ENCODE measurements around the gene SPATA1.
"Not testable (repeated sequence)": the region's sequence is repeated elsewhere in the genome, so short reads cannot be mapped to it uniquely, and the experiment has no call there.

SPATA1 gene, protein sequence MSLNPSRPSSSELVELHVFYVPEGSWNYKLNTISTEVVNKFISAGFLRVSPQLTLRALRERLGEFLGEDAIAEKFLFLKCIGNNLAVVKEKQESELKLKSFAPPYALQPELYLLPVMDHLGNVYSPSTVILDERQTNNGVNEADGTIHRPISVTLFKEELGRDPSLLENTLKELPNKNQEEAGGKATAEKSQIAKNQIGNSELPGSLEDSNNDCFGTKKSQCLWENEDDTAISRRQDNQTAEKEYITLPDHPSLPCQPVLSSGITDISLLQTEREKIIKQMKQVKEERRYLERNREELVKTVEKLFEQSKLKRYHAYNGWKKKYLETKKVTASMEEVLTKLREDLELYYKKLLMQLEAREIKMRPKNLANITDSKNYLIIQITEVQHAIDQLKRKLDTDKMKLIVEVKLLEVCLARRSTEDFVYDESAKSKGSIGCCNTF

DNA sequence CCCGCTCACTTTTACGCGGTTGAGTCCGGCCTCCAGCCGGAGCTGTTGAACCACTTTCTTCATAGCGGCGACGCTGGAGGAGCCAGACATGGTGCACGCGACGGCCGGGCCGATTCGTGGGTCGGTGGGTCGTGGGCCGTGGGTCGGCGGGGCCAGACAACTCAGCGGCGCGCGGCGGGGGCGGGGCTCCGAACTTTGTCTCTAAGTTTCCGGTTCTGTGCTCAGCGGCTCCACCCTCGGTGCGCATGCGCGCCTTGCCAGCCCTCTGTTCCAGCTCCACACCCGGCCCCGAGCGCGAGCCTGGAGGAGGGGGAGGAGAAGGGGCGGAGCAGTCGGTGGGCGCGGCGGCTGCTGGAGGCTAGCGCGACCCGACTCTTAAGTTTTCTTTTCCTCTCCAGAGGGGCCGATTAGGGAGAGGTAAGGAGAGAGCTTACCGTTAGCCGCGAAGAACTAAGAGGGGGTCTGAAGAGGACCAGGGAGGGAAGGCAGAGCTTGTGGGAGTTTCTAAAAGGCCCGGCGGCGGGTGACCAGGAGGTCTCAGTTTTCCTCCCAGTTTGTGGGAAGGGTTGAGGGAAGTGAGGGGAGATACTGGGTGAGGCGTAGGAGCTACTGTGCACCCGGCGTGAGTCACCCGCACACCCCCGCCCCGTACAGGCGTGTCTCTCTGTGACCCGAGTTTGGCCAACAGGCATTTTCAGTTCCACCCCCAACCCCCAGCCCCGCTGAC lies at the start of gene SPATA1, which contains the start of gene GNG5:
Gene SPATA1, plus strand, starts transcription at position 385 of the 727 bp plus-strand sequence. CDS start 9,974 bp downstream, outside the sequence.
Gene GNG5, minus strand, starts transcription at position 580 of the 727 bp plus-strand sequence. Its CDS starts 490 bp downstream, at position 90.
- DNase-seq (ENCODE audit: low read depth in 2 of 2): peak; percentile 96 to 97

DNA sequence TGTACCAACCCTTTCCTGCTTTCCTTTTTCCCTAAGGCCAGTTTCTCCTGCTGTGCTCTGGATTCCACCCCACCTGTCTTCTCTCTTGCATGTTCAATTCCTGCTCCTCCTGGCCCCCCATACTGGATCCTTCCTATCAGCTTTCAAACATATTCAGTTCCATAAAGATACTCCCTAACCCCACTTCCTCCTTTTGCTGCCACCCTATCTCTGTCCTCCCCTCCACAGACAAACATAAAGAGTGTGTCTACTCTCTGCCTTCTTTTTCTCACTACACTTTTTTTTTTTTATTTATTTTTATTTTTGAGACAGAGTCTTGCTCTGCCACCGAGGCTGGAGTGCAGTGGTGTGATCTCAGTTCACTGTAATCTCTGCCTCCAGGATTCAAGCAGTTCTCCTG lies 44.1 kb upstream of the SPATA1 start:
- no peak for DNase-seq (ENCODE audit: low read depth in 2 of 2)

DNA sequence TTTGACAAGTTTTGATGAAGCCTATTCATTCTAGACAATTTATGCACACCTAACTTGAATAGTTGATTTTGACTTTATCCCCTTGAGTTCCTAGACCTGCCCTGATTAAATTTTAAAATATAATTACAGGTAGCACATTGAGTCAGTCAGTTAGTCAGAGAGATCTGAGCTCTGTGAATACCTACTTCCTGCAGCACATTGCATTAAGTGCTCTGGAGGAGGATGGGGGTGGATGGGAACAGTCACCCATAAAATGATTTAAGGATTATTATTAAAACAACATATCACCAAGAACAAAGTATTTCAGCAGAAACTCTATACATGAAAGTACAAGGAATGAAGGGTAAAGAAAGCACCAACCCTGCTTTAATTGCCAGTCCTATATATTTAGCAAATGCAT lies 38.9 kb upstream of the SPATA1 start:
- no peak for DNase-seq (ENCODE audit: low read depth in 2 of 2)

DNA sequence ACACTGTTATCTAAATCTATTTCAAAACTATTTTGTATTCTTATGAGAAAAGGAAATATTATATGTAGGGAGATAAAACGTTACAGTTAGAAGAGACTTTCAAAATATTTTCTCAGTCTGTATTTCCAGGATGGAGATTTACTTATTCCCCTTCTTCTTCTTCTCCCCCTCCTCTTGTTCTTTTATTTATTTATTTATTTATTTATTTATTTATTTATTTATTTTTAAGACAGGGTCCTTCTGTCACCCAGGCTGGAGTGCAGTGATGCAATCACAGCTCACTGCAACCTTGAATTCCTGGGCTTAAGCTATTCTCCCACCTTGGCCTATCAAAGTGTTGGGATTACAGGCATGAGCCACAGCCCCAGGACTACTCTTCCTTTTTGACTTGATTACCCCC lies 30.0 kb upstream of the SPATA1 start:
- no peak for DNase-seq (ENCODE audit: low read depth in 2 of 2)

DNA sequence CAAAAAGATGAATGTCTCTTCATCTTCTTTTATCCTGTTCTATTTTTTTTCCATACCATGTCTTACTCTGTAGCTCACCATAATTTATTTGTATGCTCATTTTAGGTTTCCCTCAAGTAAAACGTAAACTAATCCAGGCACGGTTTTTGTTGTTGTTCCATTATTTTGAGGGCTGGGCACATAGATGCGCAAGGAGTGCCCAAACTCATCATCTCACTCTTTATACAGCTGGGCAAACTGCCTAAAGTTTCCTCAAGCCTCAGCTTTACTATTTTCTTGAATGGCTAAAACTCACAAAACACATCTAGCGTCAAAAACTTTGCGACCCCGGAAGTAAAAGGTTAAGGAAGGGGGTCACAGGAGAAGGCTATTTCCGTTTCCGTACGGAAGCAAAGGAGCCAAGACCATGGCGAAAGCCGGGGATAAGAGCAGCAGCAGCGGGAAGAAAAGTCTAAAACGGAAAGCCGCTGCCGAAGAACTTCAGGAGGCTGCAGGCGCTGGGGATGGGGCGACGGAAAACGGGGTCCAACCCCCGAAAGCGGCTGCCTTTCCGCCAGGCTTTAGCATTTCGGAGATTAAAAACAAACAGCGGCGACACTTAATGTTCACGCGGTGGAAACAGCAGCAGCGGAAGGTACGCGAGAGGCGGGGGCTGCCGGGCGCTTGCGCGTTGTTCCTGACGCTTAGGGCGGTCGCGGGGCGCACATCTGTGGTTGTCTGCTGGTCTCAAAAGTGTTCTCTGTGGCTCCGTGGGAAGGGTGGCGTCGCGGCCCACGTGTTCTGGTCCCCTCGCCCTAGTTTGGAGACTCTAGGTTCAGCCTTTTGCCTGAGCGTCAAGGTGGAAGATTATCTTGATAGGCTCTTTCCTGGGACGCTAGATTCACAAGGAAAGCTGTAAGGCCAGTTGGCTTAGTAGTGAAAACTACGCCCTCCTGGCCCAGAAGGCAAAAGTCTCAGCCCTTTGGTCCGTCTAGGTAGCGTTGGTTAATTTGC lies 27.0 kb upstream of the SPATA1 start, which contains the start of gene RPF1:
Gene RPF1, plus strand, starts transcription at position 391 of the 993 bp plus-strand sequence. Its CDS starts 16 bp downstream, at position 407.
- peak; percentile 59 to 71 for DNase-seq (ENCODE audit: low read depth in 2 of 2)

DNA sequence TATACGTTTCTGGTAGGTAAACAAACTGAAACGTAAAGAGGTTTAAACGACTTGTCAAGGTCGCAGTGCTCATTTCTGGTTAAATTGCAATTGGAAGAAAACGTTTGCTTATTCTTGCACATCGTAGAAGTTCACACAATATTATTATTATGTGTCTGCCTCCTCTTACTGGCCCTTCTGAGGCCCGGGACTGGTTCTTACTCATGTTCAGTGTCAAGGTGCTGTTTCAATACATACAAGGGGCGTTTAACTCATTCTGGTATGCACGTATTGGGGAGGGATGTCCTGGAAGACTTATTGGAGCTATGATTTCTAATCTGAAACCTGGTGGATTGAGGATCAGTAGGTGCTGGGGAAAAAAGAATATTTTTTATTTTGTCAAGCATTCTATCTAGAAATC lies 26.2 kb upstream of the SPATA1 start:
- DNase-seq (ENCODE audit: low read depth in 2 of 2): no peak

DNA sequence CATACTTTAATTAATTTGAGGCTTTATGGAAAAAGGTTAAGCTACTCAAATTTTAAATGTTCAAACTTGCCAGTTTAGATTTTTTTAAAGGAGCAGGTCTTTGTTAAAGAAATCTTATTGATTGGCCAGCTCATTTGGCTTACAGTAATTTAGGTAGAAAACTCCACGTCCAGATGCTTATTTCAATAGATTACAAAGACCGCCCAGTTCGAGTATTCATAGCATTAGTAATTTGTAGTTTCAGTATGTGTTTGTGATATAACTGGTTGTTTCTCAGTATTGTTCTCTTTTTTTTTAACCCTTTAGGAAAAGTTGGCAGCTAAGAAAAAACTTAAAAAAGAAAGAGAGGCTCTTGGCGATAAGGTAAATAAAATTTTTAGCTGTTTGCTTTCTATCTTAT lies 25.5 kb upstream of the SPATA1 start:
- DNase-seq (ENCODE audit: low read depth in 2 of 2): no peak

DNA sequence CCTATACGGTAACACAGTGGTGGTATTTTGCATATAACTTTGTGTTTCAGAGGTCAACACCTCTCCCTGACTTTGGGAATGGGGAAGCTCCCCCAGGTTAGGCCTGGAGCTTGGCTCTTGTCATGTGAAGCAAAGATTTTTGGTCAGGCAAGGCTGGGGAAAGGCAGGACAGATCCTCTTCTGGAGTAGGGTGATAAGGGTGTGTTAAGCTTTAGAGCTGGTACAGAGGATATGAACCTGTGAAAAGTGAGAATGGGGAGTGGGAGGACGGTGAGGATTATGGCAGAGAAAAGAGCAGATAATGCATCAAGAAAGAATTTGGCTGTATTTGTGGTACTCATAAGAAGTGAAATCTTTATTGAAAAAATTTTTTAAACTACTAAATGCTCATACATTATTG lies 24.9 kb upstream of the SPATA1 start:
- DNase-seq (ENCODE audit: low read depth in 2 of 2): no peak

DNA sequence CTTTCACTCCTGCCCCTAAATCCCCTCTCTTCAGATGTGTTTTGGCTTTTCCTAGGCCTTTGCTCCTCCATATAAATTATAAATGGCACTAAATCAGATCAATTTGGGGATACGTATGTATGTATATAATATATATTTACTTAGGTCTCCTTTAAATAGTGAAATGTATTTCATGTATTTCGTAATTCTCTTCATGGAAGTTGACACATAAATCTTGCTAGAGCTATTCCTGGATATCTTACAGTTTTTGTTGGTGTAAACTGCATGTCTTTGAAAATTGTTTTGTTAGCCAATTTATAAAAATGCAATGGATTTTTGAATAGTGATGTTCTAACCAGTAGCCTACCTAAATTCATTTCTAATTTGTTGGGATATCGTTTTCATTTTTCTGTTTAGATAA lies 18.1 kb upstream of the SPATA1 start:
- DNase-seq (ENCODE audit: low read depth in 2 of 2): no peak

DNA sequence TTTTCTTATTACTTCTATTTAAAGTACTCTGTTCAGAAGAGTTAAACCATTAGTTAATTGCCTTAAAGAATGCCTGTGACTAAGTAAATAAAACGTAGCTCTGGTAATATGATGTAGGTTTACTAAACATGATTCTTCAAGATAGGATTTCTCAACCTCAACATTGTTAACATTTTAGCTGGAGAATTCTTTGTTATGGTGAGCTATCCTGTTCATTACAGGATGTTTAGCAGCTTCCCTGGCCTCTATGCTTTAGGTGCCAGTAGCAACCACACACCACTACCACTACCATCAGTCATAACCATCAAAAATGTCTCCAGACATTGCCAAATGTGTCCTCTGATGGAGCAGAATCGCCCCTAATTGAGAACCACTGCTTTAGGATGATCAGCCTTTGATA lies 16.4 kb upstream of the SPATA1 start:
- DNase-seq (ENCODE audit: low read depth in 2 of 2): no peak

DNA sequence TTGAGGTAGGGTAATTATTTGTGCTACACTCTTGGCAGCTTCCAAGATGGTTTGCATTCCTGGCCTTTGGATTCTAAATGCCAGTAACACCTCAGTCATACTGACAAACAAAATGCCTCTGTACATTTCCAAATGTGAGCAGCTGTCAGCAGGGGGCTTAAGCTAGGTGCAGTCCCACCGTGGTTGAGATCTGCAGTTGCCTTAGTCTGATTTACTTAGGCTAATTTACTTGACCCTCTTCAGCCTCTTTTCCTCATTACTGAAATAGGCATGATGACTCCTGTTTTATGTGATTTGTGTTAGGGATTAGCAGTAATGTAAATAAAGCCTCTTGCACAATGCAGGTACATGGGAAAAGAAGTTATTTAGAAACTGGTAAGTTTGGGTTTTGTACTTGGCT lies 13.5 kb upstream of the SPATA1 start:
- DNase-seq (ENCODE audit: low read depth in 2 of 2): no peak

DNA sequence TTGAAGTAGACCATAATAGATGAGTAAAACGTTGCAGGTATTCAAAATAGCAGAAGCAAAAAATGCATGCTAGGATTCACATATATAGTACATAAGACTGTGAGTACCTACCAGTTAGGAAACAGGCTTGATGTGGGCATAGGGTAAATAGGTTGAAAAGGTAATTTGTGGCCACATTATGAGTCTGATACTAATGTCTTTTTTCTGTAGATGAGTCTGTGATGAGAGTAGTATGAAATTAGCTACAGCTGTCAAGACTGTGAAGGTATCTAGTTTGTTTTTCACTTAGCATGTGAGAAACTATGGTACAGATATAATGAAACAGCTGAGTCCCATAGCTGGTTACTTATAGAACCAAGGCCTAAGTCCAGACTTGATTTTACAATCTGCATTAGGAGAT lies 12.4 kb upstream of the SPATA1 start:
- no peak for DNase-seq (ENCODE audit: low read depth in 2 of 2)

DNA sequence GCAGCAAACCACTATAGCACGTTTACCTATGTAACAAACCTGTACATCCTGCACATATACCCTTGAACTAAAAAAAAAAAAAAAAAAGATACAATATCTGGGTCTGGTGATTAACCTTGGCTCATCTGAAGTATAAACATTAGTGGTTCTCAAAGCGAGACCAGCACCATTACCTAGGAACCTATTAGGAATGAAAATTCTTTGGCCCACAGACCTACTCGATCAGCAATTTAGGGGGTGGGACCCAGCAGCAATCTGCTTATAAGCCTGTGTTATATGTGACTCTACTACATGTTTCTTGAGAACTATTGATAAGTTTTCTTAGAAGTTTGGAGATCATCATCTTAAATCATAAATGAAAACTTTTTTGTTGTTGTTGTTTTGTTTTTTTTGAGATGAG lies 9.7 kb upstream of the SPATA1 start:
- DNase-seq (ENCODE audit: low read depth in 2 of 2): no peak

DNA sequence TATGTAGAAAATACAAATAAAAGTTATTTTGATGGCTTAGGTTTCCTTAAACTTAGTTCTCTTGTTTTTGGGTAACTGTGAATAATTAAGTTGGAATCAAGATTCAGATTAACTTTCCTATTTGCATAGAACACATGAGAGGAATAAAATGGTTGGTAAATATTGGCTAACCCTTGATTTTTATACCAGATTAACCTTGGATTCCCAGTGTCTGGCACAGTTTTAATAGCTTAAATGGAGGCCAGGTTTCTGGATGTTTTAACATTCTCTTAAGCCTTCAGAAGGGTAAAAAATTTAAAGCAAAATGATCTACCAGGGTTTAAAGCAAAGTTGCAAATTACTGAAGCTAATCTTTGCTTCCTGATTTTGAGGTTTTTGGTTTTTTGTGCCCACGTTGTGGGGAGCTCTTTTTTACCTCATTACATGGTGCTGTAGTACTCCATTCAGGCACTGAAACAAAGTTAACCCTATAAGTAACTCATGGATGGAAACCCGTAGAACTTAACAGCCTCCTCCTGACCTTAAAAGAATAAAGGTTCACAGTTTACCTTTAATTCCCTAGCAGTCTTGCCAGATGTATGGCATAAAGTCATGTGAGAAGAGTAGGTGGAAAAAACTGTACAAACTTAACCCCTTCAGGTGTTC lies 8.4 kb upstream of the SPATA1 start:
- DNase-seq (ENCODE audit: low read depth in 2 of 2): no peak

DNA sequence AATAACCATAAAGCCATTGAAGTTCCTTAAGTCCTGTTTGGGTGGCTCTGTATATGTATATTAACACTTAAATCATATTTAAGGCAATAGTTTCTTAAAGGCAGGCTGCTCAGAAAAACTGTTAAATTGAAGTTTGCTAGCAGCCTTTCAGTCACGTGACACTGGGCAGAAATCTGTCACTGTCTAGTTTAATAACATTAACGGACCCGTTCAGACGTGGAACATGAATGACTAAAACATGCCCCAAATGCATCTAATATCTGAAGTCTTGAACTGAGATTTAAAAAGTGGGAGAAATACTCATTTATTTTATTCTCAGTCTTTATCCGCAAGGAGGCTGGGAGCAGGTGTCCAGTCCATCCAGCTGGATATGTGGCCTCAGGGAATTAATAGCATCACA lies 3.3 kb upstream of the SPATA1 start:
- no peak for DNase-seq (ENCODE audit: low read depth in 2 of 2)

DNA sequence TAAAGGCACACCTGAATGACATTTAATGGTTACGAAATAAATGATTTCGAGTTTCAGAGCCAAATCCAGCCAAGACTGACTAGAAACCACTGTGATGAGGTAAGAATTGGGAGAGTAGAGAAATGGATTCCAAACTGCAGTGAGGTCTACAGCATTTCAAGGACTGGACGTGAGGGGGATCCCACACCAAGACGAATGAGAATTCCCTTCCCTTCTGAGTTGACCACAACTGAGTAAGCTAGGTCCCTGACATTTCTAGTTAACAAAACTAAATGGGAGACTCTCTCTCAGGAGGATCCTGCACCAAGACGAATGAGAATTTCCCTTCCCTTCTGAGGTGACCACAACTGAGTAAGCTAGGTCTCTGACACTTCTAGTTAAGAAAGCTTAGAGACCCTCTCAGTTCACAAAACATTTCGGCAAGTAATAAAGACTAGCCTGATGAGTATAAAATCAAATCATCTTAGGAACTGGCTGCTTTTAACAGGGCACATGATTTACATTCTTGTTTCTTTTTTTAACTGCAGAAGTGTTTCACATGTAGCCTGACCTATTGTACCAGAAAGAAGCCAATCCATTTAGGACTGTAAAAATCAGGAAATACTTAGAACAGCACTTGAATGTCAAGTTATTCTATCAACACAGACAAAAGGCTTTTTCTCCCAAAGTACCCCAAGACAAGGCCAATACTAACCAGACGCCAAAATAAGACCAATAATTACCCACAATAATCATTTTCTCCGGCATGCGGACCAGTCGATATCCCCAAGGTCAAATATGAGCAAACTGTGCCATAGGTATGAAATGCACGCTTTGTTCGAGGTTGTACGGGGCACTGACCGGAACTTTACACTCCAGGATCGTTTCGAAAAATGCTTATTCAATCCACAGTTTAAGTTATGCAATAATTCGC lies 1.4 kb upstream of the SPATA1 start:
- no peak for DNase-seq (ENCODE audit: low read depth in 2 of 2)

DNA sequence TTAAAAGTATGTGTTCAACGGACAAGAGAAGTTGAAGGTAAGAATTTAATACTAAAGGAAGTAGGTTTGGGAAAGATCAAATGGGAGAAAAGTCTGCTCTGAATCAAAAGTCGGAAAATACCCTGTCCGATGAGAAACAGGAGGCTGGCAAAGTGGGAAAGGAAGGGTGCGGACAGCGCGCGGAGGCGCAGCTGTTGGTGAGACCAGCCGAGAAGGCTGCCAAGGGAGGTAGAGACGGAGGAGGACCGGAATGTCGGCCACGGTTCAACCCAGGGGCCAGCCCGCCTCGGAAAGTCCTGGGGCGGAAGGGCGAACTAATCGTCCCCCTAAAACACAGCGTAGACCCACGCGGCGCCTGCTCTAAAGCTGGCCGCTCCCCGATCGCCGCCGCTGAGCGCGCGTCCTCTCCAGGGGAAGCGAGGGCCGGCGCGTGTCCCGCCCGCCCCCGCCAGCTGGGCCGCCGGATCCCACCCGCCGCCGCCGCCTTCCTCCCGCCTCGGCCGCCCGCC lies 639 bp upstream of the SPATA1 start:
- no peak for DNase-seq (ENCODE audit: low read depth in 2 of 2)

DNA sequence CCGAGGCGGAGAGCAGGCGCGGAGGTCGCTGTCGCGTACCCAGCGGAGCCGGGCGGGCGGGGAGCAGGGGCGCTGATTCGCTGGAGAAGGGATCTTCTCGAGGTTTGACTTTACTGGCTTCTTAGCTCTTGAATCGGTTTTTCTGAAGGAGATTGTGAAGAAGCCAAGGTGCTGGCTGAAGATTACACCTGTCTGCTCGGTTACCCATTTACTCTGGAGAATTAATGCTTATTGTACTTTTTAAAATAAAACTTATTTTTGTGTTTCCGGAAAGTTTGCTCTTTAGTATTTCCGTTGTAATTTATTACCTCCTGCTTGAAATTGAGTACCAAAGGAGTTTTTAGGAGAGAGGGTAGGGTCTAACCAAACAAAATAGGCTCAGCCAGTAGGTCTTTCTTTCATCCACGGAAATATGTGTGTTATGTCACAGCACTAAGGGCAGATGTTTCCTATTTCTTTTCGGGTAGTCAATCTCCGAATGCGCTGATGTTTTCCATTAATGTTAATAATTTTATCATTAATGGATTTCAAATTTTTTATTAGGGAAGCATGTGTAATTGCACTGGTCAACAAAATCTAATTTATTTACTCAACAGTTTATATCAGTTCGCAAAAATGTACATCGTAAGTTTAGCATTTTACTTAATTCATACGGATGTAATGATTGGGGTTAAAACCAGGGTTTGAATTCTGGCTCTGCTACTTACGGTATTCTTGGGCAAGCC lies 705 bp downstream of the SPATA1 start:
- DNase-seq (ENCODE audit: low read depth in 2 of 2): no peak

DNA sequence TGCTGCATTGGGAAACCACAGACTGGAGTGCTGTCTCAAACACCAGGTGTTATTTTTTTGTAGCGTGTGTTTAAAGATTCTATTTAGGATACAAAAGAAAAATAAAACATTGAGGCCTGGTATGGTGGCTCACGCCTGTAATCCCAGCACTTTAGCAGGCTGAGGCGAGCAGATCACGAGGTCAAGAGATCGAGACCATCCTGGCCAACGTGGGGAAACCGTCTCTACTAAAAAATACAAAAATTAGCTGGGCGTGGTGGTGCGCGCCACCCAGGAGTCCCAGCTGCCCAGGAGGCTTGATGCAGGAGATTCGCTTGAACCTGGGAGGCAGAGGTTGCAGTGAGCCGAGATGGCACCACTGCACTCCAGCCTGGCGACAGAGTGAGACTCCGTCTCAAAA lies 1.7 kb downstream of the SPATA1 start:
- DNase-seq (ENCODE audit: low read depth in 2 of 2): not testable (repeated sequence)
